ENCODE data around the gene ISYNA1. TPM values are rescaled to one million over a fixed set of nuclear protein-coding genes. Genes with fewer than 3 reads are reported as not detected.
A peak's percentile ranks its signal among the peaks of the same experiment; 100 is the strongest.

The ISYNA1 gene
- total and polyA plus RNA-seq, 2 of the 13 experiments (the other 11 are each of a cell fraction or from before 2014, with no cell fraction given), result 29.6 to 48.5 TPM

GRCh38 chr19:18475762-18476331 lies 37.9 kb upstream of the ISYNA1 start (continued):
- TF ChIP-seq ZBTB8A (CRISPR knock-in tag; IDR thresholded peaks at IDR 0.05; ENCODE audit: borderline replicate concordance, low read depth) (no peak), SNAPC2 (CRISPR knock-in tag; IDR thresholded peaks at IDR 0.05) (0 out of 2 replicates have a peak, but pooled peaks have one; percentile 43), RFX1 (IDR thresholded peaks at IDR 0.05) (no peak), ELF4 (CRISPR knock-in tag; IDR thresholded peaks at IDR 0.05; ENCODE audit: borderline replicate concordance) (no peak), AHDC1 (CRISPR knock-in tag; IDR thresholded peaks at IDR 0.05; ENCODE audit: borderline replicate concordance) (0 out of 2 replicates have a peak, but pooled peaks have one; percentile 56), RARA (CRISPR knock-in tag; IDR thresholded peaks at IDR 0.05) (peak; percentile 78), ZFP82 (CRISPR knock-in tag; IDR thresholded peaks at IDR 0.05; ENCODE audit: borderline replicate concordance) (no peak), TRIM24 (CRISPR knock-in tag; IDR thresholded peaks at IDR 0.05) (no peak), ZSCAN22 (CRISPR knock-in tag; IDR thresholded peaks at IDR 0.05) (no peak), NPAS2 (CRISPR knock-in tag; IDR thresholded peaks at IDR 0.05; ENCODE audit: borderline replicate concordance) (no peak), ZNF691 (CRISPR knock-in tag; IDR thresholded peaks at IDR 0.05; ENCODE audit: borderline replicate concordance, low read depth) (no peak), KAT2B (IDR thresholded peaks at IDR 0.05; ENCODE audit: borderline replicate concordance, low read depth, low read length) (no peak), ZNF580 (CRISPR knock-in tag; IDR thresholded peaks at IDR 0.05; ENCODE audit: borderline replicate concordance, low read depth) (peak; percentile 22; the same call in 1 of the 2 replicates), ZMYM4 (CRISPR knock-in tag; IDR thresholded peaks at IDR 0.05) (no peak), ZNF781 (CRISPR knock-in tag; IDR thresholded peaks at IDR 0.05; ENCODE audit: borderline replicate concordance, not compliant biosample characterization) (no peak), ZSCAN30 (CRISPR knock-in tag; IDR thresholded peaks at IDR 0.05) (no peak), GZF1 (CRISPR knock-in tag; IDR thresholded peaks at IDR 0.05) (no peak), ZNF317 (CRISPR knock-in tag; IDR thresholded peaks at IDR 0.05) (peak; percentile 52; the same call in 1 of the 2 replicates), ZNF704 (CRISPR knock-in tag; IDR thresholded peaks at IDR 0.05; ENCODE audit: borderline replicate concordance) (no peak), CSRNP1 (CRISPR knock-in tag; IDR thresholded peaks at IDR 0.05) (0 out of 2 replicates have a peak, but pooled peaks have one; percentile 18), RCOR2 (CRISPR knock-in tag; IDR thresholded peaks at IDR 0.05) (peak; percentile 88)
